Measurements from ENCODE around the gene GRK3. TPM values are rescaled to one million over a fixed set of nuclear protein-coding genes. Genes with fewer than 3 reads are reported as not detected.

GRK3 gene
- total and polyA plus RNA-seq, 10 of the 15 experiments (the other 5 are each of a cell fraction or from before 2014, with no cell fraction given) = 3.1 to 35.1 (median 14.7) TPM

- no peaks in the 10 kb centered on the region for H4K20me1 ChIP-seq (ENCODE audit: control insufficient read depth, insufficient read depth)
- no peak overlapping the region for H2AFZ ChIP-seq (ENCODE audit: control insufficient read depth, low read depth, low read length)
- no TSS peak for BruUV-seq (replicated peaks)
- in situ Hi-C loops (cut with MboI) = no loop called here
- SMC1A ChIA-PET (ENCODE audit: uncharacterized antibody, unreplicated experiment) = interaction anchor here (0.9 to 7.6 kb wide), 6 partner anchors 8 to 88 kb away, joined by 3 to 58 read pairs (median 6); no protein-coding TSS in a partner anchor
- no peak overlapping the region for H3K4me3 ChIP-seq
- H3K4me2 ChIP-seq (ENCODE audit: control insufficient read depth, insufficient read depth) = no peak overlapping the region
- POLR2A ChIA-PET = interaction anchor here (0.6 to 1.8 kb wide), 4 partner anchors 8 to 163 kb away, joined by 4 to 7 read pairs (median 5); no protein-coding TSS in a partner anchor
- TF ChIP-seq TARDBP (IDR thresholded peaks at IDR 0.05; ENCODE audit: borderline replicate concordance) (no peak), SIN3A (IDR thresholded peaks at IDR 0.05; ENCODE audit: low read depth, low read length) (no peak), NKRF (conservative IDR thresholded peaks at IDR 0.05) (no peak), IRF4 (IDR thresholded peaks at IDR 0.05; ENCODE audit: low read depth, low read length) (no peak)
- intact Hi-C loops (cut with micrococcal nuclease; ENCODE audit: unreplicated experiment) = loop anchor here (5.0 kb wide), 1 partner anchor 86 kb away; no protein-coding TSS in a partner anchor
- no peak overlapping the region for H3K9ac ChIP-seq (ENCODE audit: control insufficient read depth, insufficient read depth, low read length)
- FAIRE-seq (no peak), ATAC-seq (no peak), DNase-seq (ENCODE audit: low read depth, low spot score) (no peak)
- RAD21 ChIA-PET (ENCODE audit: unreplicated experiment) = interaction anchor here (1.1 to 3.3 kb wide), 2 partner anchors 25 to 90 kb away, joined by 3 to 20 read pairs; no protein-coding TSS in a partner anchor
- H3K79me2 ChIP-seq (ENCODE audit: control insufficient read depth, insufficient read depth, low read length) = peaks cover 10% of the 10 kb centered on the region
- no peaks in the 10 kb centered on the region for H3K9me3 ChIP-seq (replicated peaks; ENCODE audit: control insufficient read depth, insufficient read depth, low read length)
- CTCF ChIA-PET = interaction anchor here (1.0 to 1.4 kb wide), 4 partner anchors 13 to 92 kb away, joined by 3 read pairs; no protein-coding TSS in a partner anchor
- H3K4me1 ChIP-seq (ENCODE audit: control insufficient read depth, insufficient read depth, low read length) = peaks cover 13% of the 10 kb centered on the region
- 96% methylated on average over 4 of the region's 4 CpGs for WGBS (ENCODE audit: insufficient coverage, insufficient replicate concordance, low lambda C conversion rate, missing lambda C conversion rate)
- H3K27me3 ChIP-seq (replicated peaks in 1 of 2; ENCODE audit: control insufficient read depth in 2 of 2, insufficient read depth in 2 of 2, low read length in 1 of 2) = no peaks in the 10 kb centered on the region
- H3K27ac ChIP-seq (ENCODE audit: control insufficient read depth, insufficient read depth) = no peak overlapping the region
- 0 out of 4 replicates have a peak, but pooled peaks cover 0 to 2% of the 10 kb centered on the region in 2 experiments for H3K36me3 ChIP-seq (ENCODE audit: control insufficient read depth in 2 of 2, insufficient read depth in 2 of 2, low read length in 1 of 2)
These were observed 94.2 kb downstream of the GRK3 start for GRCh38 chr22:25658633-25659032.

Data from GM12878 (cell line).